ENCODE results near the gene EIF2B5.
A peak's percentile ranks its signal among the peaks of the same experiment; 100 is the strongest.
"Not testable (repeated sequence)": the region's sequence is repeated elsewhere in the genome, so short reads cannot be mapped to it uniquely, and the experiment has no call there.

Gene EIF2B5

DNA sequence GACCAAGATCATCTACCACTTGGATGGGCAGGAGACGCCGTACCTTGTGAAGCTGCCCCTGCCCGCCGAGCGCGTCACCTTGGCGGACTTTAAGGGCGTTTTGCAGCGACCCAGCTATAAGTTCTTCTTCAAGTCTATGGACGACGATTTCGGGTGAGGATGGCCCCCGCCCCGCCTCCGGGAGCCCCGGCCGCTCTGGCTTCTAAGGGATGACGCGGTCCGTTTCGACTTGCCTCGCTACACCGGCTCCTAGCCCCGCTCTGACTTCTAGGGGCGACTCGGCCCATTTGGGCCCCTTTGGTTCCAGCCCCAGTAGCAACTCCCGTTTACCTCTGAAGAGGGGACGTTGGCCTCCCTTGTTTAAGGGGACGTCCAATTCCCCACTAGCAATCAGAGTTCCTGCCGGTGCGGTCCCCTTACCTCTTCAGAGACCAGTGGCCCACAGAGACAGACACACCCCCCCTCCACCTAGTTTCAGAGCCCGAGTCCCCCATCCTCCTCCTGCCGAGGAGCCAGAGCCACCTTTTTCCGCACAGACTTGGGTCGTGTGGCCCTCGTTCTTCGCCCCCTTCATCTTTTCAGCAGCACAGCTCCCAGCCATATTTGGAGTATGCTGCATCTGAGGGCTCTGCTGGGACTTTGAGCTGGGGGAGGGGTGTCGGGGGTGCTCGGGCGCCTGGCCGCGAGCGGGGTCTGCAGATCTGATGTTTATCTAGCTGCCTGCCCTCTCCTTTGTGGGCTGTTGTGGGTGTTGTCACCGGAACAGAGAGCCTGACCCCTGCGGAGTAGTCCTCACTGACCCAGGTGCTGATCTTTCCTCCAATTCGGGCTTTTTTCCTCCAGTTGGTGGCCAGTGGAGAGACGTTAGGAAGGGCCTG is 20.7 kb downstream of the EIF2B5 start:
- no peaks in the 10 kb centered on the region for H3K36me3 ChIP-seq (replicated peaks)
- in situ Hi-C loops (cut with MboI; ENCODE audit: low sequenced_read_pairs), result no loop called here
- H3K27me3 ChIP-seq (ENCODE audit: low read depth), result no peaks in the 10 kb centered on the region
- peaks cover 9% of the 10 kb centered on the region for H3K4me1 ChIP-seq
- DNase-seq (ENCODE audit: low spot score in 2 of 2), result peak; percentile 12 to 49
- no peaks in the 10 kb centered on the region for H3K9me3 ChIP-seq
- H3K4me3 ChIP-seq, result peak overlapping the region; percentile 84

DNA sequence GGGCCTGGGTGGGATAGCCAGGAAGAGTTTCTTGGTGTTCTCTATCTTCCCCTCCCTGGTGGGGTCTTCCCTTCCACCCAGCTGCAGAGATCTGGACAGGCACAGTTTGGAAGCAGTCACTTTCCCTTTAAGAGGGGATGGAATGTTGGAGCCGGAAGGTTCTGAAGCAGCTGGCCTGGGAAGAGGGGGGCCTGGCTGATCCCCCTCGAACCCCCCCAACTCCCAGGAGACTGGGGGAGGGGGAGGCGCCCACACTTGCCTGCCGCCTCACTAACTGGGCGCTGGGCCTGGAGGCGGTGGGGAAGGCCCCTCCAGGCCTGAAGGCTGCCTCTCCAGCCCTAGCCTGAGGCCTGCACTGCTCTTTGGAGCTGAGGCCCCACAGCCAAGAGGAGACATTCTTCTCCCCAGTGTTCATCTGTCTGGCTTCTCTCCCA is 21.4 kb downstream of the EIF2B5 start:
- DNase-seq (ENCODE audit: low spot score in 2 of 2), result peak in 1 of 2 experiments; percentile 35
- H3K36me3 ChIP-seq (replicated peaks), result peaks cover under 1% of the 10 kb centered on the region; the same call in 1 of the 2 replicates
- in situ Hi-C loops (cut with MboI; ENCODE audit: low sequenced_read_pairs), result no loop called here
- no peaks in the 10 kb centered on the region for H3K9me3 ChIP-seq
- peak overlapping the region; percentile 84 for H3K4me3 ChIP-seq
- H3K27me3 ChIP-seq (ENCODE audit: low read depth), result no peaks in the 10 kb centered on the region
- H3K4me1 ChIP-seq, result peaks cover 9% of the 10 kb centered on the region

DNA sequence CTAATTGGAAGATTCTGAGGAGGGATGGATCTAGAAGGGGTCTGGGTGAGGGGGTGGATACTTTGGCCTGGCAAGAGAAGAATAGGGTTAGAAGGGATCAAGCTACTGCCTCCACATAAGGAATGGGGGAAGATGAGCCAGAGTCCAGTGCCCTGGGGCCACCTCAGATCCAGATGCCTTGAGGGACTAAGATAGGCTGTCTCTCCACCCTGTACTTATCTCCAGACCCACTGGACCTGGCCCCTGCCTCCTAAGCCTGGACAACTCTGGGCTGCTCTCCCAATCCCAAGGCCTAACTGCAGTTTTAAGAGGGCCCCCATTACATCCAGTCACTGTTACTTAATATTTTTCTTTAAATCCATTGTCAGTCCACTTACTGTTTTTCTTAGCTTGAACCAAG is 22.0 kb downstream of the EIF2B5 start:
- Histone ChIP-seq H3K36me3 (replicated peaks) (peaks cover 4% of the 10 kb centered on the region; the same call in 1 of the 2 replicates), H3K9me3 (no peaks in the 10 kb centered on the region), H3K4me3 (peak overlapping the region; percentile 84), H3K4me1 (peaks cover 9% of the 10 kb centered on the region), H3K27me3 (ENCODE audit: low read depth) (no peaks in the 10 kb centered on the region)
- DNase-seq (ENCODE audit: low spot score in 2 of 2), result no peak
- in situ Hi-C loops (cut with MboI; ENCODE audit: low sequenced_read_pairs), result no loop called here

DNA sequence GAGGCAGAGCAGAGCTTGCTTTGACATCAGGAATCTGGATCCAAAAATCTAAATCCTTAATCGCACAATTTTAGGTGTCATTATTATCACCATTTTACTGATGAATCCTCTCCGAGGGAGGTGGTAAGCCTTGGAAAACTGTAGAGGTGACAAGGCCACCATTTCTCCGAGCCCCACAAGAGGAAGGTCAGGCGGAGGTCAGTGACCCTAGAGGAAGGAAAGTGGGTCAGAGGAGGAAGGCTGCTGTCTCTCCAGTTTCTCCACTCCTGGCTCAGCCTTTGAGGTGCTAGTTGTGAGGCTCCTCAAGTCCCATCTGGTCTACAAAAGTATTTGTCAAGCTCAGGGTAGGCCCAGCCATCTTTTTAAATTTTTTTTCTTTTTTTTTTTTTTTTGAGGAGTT is 23.2 kb downstream of the EIF2B5 start:
- peaks cover 9% of the 10 kb centered on the region for H3K4me1 ChIP-seq
- no peak overlapping the region for H3K4me3 ChIP-seq
- H3K36me3 ChIP-seq (replicated peaks), result peaks cover 4% of the 10 kb centered on the region
- in situ Hi-C loops (cut with MboI; ENCODE audit: low sequenced_read_pairs), result no loop called here
- no peaks in the 10 kb centered on the region for H3K27me3 ChIP-seq (ENCODE audit: low read depth)
- no peaks in the 10 kb centered on the region for H3K9me3 ChIP-seq
- DNase-seq (ENCODE audit: low spot score in 2 of 2), result no peak

DNA sequence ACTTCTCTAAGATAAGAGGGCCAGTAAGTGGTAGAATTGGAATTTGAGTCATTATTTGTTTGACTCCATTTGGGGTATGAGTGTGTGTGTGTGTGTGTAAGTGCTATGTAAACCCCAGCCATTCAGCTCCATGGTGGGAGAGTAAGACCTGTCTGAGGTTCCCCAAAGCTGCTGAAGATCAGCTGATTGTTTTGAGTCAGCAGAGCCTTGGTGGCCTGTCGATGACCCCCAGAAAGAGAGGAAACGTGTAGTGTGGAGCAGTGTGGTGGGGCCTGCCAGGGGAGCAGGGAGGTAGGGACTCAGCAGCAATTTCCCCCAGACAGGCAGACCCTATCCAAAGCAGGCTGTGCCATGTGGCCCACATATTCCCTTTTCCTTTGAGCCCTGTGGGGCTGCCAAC is 25.3 kb downstream of the EIF2B5 start:
- in situ Hi-C loops (cut with MboI; ENCODE audit: low sequenced_read_pairs), result no loop called here
- no peak overlapping the region for H3K4me3 ChIP-seq
- H3K36me3 ChIP-seq (replicated peaks), result peaks cover 22% of the 10 kb centered on the region
- DNase-seq (ENCODE audit: low spot score in 2 of 2), result no peak
- peaks cover 9% of the 10 kb centered on the region for H3K4me1 ChIP-seq
- H3K9me3 ChIP-seq, result no peaks in the 10 kb centered on the region
- no peaks in the 10 kb centered on the region for H3K27me3 ChIP-seq (ENCODE audit: low read depth)

DNA sequence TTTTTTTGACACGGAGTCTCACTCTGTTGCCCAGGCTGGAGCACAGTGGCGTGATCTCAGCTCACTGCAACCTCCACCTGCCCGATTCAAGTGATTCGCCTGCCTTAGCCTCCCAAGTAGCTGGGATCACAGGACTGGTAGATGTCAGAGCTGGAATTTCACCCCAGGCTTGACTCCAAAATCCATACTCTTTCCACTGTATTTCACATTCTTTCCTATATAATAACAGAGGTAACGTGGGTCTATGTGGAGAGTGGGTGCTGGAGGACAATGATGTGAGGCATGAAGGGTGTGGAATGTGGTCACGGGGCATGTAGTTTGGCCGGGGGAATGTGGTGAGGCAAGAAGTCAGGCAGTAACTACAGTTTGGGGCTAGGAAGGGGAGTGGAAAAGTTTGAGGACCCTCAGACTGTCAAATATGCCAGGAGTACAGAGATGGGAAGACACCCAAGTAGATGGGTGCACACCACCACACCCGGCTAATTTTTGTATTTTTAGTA is 27.5 kb downstream of the EIF2B5 start:
- H3K27me3 ChIP-seq (ENCODE audit: low read depth); H3K4me3 ChIP-seq; H3K9me3 ChIP-seq; H3K4me1 ChIP-seq; DNase-seq (ENCODE audit: low spot score in 2 of 2); in situ Hi-C loops (cut with MboI; ENCODE audit: low sequenced_read_pairs): not testable (repeated sequence)
- peaks cover 42% of the 10 kb centered on the region for H3K36me3 ChIP-seq (replicated peaks)

DNA sequence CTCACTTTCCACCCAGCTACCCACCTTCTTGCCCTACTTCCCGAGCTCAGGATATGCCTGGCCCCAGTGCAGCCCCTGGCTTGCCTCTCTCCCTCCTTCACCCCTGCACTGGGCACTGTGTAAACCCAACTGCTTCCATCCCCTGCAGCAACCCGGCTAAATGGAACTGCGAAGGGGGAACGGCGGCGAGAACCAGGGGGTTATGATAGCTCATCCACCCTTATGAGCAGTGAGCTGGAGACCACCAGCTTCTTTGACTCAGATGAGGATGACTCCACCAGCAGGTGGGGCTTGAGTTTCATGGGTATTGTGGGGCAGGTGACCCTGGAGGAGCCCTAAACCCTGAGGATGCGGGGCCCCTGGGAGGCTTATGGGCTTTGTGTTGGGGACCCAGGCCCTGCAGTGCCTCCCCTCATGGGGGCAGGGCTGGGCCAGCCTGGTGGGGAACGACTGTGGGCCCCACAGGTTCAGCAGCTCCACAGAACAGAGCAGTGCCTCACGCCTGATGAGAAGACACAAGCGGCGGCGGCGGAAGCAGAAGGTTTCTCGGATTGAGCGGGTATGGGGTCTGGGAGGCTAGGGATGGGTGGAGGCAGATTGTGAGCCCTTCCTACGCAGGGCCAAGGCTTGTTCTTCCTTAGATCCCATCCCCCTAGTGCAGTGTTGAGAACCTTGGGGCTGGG is 29.6 kb downstream of the EIF2B5 start:
- in situ Hi-C loops (cut with MboI; ENCODE audit: low sequenced_read_pairs), result no loop called here
- Histone ChIP-seq H3K4me3 (no peak overlapping the region), H3K4me1 (no peaks in the 10 kb centered on the region), H3K36me3 (replicated peaks) (peaks cover 55% of the 10 kb centered on the region), H3K27me3 (ENCODE audit: low read depth) (no peaks in the 10 kb centered on the region), H3K9me3 (no peaks in the 10 kb centered on the region)
- no peak for DNase-seq (ENCODE audit: low spot score in 2 of 2)

DNA sequence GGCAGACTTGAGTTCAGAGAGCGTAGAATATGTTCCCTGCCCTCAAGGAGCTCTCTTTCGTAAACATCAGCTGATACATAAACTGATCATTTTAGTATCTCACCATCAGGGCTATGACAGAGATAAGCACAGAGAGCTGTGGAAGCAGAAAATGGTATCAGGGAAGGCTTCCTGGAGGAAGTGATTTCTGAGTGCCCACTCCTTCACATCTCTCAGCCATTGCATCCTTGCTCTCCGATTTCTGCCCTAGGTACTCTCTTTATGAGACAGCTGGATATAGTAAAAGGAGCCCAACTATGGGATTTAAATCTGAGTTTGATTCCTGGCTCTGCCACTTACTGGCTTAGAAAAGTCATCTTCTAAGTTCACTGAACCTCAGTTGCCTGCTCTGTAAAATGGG is 30.4 kb downstream of the EIF2B5 start:
- in situ Hi-C loops (cut with MboI; ENCODE audit: low sequenced_read_pairs), result no loop called here
- Histone ChIP-seq H3K36me3 (replicated peaks) (peaks cover 62% of the 10 kb centered on the region), H3K4me1 (no peaks in the 10 kb centered on the region), H3K4me3 (no peak overlapping the region), H3K27me3 (ENCODE audit: low read depth) (no peaks in the 10 kb centered on the region), H3K9me3 (no peaks in the 10 kb centered on the region)
- no peak for DNase-seq (ENCODE audit: low spot score in 2 of 2)

DNA sequence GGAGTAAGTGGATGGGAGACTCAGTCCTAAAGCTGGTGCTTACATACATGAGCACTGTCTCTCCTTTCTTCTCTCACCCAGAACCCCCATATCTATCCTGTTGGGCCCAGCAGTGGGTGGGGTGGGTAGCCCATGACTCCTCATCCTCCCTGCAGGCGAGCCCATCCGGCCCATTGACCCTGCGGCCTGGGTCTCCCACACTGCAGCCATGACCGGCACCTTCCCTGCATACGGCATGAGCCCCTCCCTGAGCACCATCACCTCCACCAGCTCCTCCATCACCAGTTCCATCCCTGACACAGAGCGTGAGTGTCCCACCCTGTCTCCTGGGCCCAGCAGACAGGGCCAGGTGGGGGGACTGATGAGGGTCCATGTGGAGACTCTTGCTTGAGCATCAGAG is 31.5 kb downstream of the EIF2B5 start:
- H3K9me3 ChIP-seq, result no peaks in the 10 kb centered on the region
- H3K36me3 ChIP-seq (replicated peaks), result peaks cover 69% of the 10 kb centered on the region
- in situ Hi-C loops (cut with MboI; ENCODE audit: low sequenced_read_pairs), result no loop called here
- H3K4me3 ChIP-seq, result no peak overlapping the region
- H3K4me1 ChIP-seq, result no peaks in the 10 kb centered on the region
- no peak for DNase-seq (ENCODE audit: low spot score in 2 of 2)
- H3K27me3 ChIP-seq (ENCODE audit: low read depth), result no peaks in the 10 kb centered on the region

DNA sequence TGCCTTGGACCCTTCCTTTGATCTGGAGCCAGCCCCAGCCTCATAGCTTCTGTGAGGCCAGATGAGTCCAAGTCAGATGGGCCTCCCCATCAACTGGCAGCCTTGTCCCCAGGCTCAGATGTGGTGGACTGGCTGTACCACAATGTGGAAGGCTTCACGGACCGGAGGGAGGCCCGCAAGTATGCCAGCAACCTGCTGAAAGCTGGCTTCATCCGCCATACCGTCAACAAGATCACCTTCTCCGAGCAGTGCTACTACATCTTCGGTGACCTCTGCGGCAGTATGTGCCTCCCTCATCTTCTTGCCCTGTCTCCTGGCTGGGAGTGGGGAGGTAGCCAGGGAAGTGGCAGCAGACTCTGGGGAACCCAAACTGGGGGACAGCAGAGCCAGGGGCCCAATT is 32.6 kb downstream of the EIF2B5 start:
- peaks cover 70% of the 10 kb centered on the region for H3K36me3 ChIP-seq (replicated peaks)
- no peak for DNase-seq (ENCODE audit: low spot score in 2 of 2)
- no peaks in the 10 kb centered on the region for H3K27me3 ChIP-seq (ENCODE audit: low read depth)
- H3K9me3 ChIP-seq, result no peaks in the 10 kb centered on the region
- no peak overlapping the region for H3K4me3 ChIP-seq
- in situ Hi-C loops (cut with MboI; ENCODE audit: low sequenced_read_pairs), result no loop called here
- no peaks in the 10 kb centered on the region for H3K4me1 ChIP-seq

DNA sequence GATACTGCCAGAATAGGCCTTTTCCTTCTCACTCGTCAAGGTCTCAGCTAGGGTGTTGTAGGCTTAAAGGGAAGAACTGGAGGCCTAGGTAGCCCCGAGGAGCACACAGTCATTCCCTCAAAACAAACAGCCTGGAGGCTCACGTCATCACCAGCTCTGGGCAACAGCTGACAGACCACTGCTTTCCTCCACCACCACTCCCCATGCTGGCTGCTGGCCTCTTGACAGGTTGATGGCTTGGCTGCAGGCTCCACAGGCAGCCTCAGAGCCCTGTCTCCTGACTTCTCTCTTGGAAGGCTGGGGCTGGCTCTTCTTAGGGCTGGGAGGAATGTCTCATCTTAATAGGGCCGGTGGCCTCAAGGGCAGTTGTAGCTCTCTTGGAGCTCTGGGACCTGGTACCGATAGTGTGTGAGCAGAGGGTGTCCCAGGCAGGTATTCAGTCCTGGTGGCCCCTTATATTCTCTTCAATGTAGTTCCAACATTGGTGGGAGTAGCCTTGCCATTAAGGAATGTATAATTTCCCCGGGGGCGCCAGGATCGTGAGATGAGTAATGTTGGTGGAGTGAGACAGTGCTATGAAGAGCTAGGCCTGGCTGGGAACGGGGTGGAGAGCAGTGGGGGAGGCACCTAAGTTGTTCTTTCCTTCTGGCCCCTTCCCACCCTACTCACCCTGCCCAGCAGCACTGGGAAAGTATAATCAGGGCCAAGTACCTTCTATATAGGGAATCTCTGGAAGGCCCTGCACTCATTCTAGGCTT is 33.4 kb downstream of the EIF2B5 start:
- Histone ChIP-seq H3K4me3 (no peak overlapping the region), H3K4me1 (no peaks in the 10 kb centered on the region), H3K36me3 (replicated peaks) (peaks cover 68% of the 10 kb centered on the region), H3K27me3 (ENCODE audit: low read depth) (no peaks in the 10 kb centered on the region), H3K9me3 (no peaks in the 10 kb centered on the region)
- no peak for DNase-seq (ENCODE audit: low spot score in 2 of 2)
- in situ Hi-C loops (cut with MboI; ENCODE audit: low sequenced_read_pairs), result no loop called here

DNA sequence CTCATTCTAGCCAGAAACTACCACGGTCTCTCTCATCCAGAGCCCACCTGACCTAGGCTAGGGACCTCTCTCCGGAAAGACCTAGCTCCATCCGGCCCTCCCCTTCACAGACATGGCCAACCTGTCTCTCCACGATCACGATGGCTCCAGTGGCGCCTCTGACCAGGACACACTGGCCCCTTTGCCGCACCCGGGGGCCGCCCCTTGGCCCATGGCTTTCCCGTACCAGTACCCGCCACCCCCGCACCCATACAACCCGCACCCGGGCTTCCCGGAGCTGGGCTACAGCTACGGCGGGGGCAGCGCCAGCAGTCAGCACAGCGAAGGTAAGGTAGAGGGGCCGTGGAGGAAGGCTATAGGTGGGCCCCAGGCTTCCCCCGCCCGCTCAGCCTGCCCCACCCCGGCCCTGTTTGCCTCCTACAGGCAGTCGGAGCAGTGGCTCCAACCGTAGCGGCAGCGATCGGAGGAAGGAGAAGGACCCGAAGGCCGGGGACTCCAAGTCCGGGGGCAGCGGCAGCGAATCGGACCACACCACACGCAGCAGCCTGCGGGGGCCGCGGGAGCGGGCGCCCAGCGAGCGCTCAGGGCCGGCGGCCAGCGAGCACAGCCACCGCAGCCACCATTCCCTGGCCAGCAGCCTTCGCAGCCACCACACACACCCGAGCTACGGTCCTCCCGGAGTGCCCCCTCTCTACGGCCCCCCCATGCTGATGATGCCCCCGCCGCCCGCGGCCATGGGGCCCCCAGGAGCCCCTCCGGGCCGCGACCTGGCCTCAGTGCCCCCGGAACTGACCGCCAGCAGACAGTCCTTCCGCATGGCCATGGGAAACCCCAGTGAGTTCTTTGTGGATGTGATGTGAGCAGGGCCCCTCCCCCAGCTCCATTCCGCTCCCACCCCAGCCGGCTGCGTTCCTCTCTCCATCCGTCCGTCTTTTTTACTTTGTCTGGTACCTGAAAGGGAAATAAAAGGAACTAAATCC is 35.0 kb downstream of the EIF2B5 start:
- DNase-seq (ENCODE audit: low spot score in 2 of 2), result no peak
- H3K27me3 ChIP-seq (ENCODE audit: low read depth), result no peaks in the 10 kb centered on the region
- H3K36me3 ChIP-seq (replicated peaks), result peaks cover 57% of the 10 kb centered on the region
- no peak overlapping the region for H3K4me3 ChIP-seq
- H3K9me3 ChIP-seq, result no peaks in the 10 kb centered on the region
- peaks cover 6% of the 10 kb centered on the region for H3K4me1 ChIP-seq
- in situ Hi-C loops (cut with MboI; ENCODE audit: low sequenced_read_pairs), result no loop called here

DNA sequence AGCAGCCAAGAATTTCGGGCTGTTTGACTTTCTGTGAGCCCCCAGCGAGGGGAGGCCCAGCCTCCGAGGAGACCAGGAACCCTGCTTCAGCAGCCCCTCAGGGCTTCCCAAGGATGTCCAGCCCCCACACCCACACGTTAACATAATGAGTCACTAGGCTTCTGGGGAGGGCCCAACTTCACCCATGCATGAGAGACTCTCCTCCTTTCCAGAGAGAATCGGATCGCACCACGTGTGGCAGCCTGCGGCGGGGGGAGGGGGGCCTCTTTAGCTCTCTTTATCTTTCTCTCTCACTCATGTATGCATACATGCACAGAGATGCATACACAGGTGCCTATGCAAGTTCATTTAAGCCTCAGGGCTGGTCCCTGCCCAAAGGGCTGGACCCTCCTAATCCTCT is 36.4 kb downstream of the EIF2B5 start:
- Histone ChIP-seq H3K27me3 (ENCODE audit: low read depth) (no peaks in the 10 kb centered on the region), H3K36me3 (replicated peaks) (peaks cover 43% of the 10 kb centered on the region), H3K4me3 (no peak overlapping the region), H3K4me1 (peaks cover 6% of the 10 kb centered on the region), H3K9me3 (no peaks in the 10 kb centered on the region)
- no peak for DNase-seq (ENCODE audit: low spot score in 2 of 2)
- in situ Hi-C loops (cut with MboI; ENCODE audit: low sequenced_read_pairs), result no loop called here

All from HAP-1 (cell line).